Heart right ventricle (tissue), 16 donors: ENCODE data around the gene HCRTR1. TPM values are rescaled to one million over a fixed set of nuclear protein-coding genes. Genes with fewer than 3 reads are reported as not detected.

Experiments
- ATAC-seq, 8 donors: fragments of 200-7000 bp; cut with Tn5 transposase; one replicate each; pipeline ENCODE4 v1.9.1; 2020; ENCODE audit warnings: mild to moderate bottlenecking in 8 of 8, moderate library complexity in 8 of 8, moderate number of reproducible peaks in 1 of 8
- DNase-seq, 2 donors: peaks; one replicate each; pipeline ENCODE4 v3.0.0-alpha.2; 2020
- H3K27ac ChIP-seq, 10 donors: fragments of 200-600 bp; sonication (generic) in 2 of 10; one replicate each; pipeline versions ENCODE4 v1.5.0 to v1.8.0; 2020 to 2022; ENCODE audit warnings: mild to moderate bottlenecking in 3 of 10
- H3K27me3 ChIP-seq, 7 donors: fragments of 200-600 bp; one replicate each; pipeline ENCODE4 v1.8.0; 2021 to 2022; ENCODE audit warnings: mild to moderate bottlenecking in 2 of 7
- H3K36me3 ChIP-seq, 9 donors: fragments of 200-600 bp; sonication (generic) in 1 of 9; one replicate each; pipeline versions ENCODE4 v1.5.0 to v1.8.0; 2020 to 2022; ENCODE audit warnings: mild to moderate bottlenecking in 2 of 9
- H3K4me1 ChIP-seq, 9 donors: fragments of 200-600 bp; sonication (generic) in 1 of 9; one replicate each; pipeline versions ENCODE4 v1.5.0 to v1.8.0; 2020 to 2022; ENCODE audit warnings: mild to moderate bottlenecking in 4 of 9
- H3K4me3 ChIP-seq, 10 donors: fragments of 200-600 bp; sonication (generic) in 2 of 10; one replicate each; pipeline versions ENCODE4 v1.5.0 to v1.8.0; 2020 to 2022; ENCODE audit warnings: mild to moderate bottlenecking in 7 of 10, moderate library complexity in 2 of 10
- H3K9me3 ChIP-seq, 11 donors: fragments of 200-600 bp in 10 of 11; sonication (generic) in 2 of 11; one replicate each; pipeline versions ENCODE4 v1.5.0 to v1.8.0; 2013 to 2022; ENCODE audit warnings: mild to moderate bottlenecking in 2 of 11, control low read depth in 1 of 11, moderate library complexity in 1 of 11
- WGBS, 2 donors: extraction: QIAGEN DNeasy Blood & Tissue Kit; methylation state at CpG; one replicate each; pipeline ENCODE4 v1.1.7; 2013; ENCODE audit warnings: inconsistent platforms in 1 of 2; 5-methylcytosine and 5-hydroxymethylcytosine counted together
- intact Hi-C, 10 donors: fragments of 100-400 bp; cut with DNase I; formaldehyde crosslinking; loops; one replicate each; pipeline versions ENCODE4 v1.11.1 to v1.14.2; 2022
- polyA plus RNA-seq, 2 donors: library from polyadenylated mRNA; stranded (reverse); fragments of 200-250 nt; gene quantifications; one replicate each; pipeline ENCODE4 v1.2.3, GENCODE V29; 2013
- total RNA-seq, 10 donors: library from RNA; stranded (reverse); fragmentation: NEBNext Ultra II Directional in 3 of 10; extraction: Animal tissue kit (Norgen Biotek cat#: 25700) in 3 of 10; gene quantifications; one replicate each; pipeline versions ENCODE4 v1.2.1 to v1.2.4, GENCODE V29; 2021 to 2023
- TF ChIP-seq, protein P1 (sequence below), 9 donors: fragments of 200-600 bp; sonication (generic) in 2 of 9; IDR thresholded peaks; one replicate each; pipeline versions ENCODE4 v1.5.0 to v1.8.0; 2021 to 2022; ENCODE audit warnings: antibody characterized with exemption in 9 of 9, mild to moderate bottlenecking in 5 of 9, moderate library complexity in 1 of 9
- donor health status: Arrhythmogenic right ventricular cardiomyopathy.
- donor health status: ischemic (EF 13 %, LVEDD 7.1; RV severe dilation, severe dysfunction).
- donor health status: healthy with polysubstance abuse.
- donor health status: DM: no; HTN: yes; CAD: no.
- donor health status: DM: no; HTN: no; CAD: no.
- donor health status: ischemic (EF 25% LVEDD 6.9; RV normal size, moderate dysfunction).
- donor health status: ischemic (EF 25% LVEDD 5.7; RV mildly dilated, moderate dysfunction).
- donor health status: healthy.
- donor health status: DM: yes; HTN: yes; CAD: no.
- donor health status: Ischemic cardiomyopathy.
- donor health status: ischemic (EF 35%, LVEDD 5.7; RV mildly dilated, moderate dysfunction).
- donor health status: nonischemic (EF 11% LVEDD 7.7; RV severe dilation, severe dysfunction).
- donor health status: DM: yes; HTN: yes; CAD: no.
- donor health status: PGD.
- donor health status: ischemic (EF 29% LVEDD 5.4; RV normal size, mild dysfunction).
- donor health status: nonischemic (EF 23%, LVEDD 6.1; RV moderate dilation, normal function).

The HCRTR1 gene
- total and polyA plus RNA-seq, 12 donors: 0.17 to 1.5 (median 0.37) TPM; not detected in 4

- TF ChIP-seq, protein P1, sequence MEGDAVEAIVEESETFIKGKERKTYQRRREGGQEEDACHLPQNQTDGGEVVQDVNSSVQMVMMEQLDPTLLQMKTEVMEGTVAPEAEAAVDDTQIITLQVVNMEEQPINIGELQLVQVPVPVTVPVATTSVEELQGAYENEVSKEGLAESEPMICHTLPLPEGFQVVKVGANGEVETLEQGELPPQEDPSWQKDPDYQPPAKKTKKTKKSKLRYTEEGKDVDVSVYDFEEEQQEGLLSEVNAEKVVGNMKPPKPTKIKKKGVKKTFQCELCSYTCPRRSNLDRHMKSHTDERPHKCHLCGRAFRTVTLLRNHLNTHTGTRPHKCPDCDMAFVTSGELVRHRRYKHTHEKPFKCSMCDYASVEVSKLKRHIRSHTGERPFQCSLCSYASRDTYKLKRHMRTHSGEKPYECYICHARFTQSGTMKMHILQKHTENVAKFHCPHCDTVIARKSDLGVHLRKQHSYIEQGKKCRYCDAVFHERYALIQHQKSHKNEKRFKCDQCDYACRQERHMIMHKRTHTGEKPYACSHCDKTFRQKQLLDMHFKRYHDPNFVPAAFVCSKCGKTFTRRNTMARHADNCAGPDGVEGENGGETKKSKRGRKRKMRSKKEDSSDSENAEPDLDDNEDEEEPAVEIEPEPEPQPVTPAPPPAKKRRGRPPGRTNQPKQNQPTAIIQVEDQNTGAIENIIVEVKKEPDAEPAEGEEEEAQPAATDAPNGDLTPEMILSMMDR (IDR thresholded peaks at IDR 0.05): no peak
- Histone ChIP-seq H3K4me3 (no peak overlapping the region), H3K4me1 (peaks cover 4 to 66% (median 46%) of the 10 kb centered on the region in 9 donors), H3K27me3 (no peaks in the 10 kb centered on the region), H3K27ac (peak overlapping the region in 8 of 10 donors; percentile 6 to 94 (median 60)), H3K36me3 (peaks cover 0 to 31% (median 0%) of the 10 kb centered on the region in 9 donors), H3K9me3 (no peaks in the 10 kb centered on the region)
- intact Hi-C loops: no loop called here
- no peak for ATAC-seq
- 63 to 68% methylated on average over 9 of the region's 9 CpGs for WGBS, 2 donors
- no peak for DNase-seq
Measured at GRCh38 chr1:31650161-31651088, 32.9 kb downstream of the HCRTR1 start.

DNA sequence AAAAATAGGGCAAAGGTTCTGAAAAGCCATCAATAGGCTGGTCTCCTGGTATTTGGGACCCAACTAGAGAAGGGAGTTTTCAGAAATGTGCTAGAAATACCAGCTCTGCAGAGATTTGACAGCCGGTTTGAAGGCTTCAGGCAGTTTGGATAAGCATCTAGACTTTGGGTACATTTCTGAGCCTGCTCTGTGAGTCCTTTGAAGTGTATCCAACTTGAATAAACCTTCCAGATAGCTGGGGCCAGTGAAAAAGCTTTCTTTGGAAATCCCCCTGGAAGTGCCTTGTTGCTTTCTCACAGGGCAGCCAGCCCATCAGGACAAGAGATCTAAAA lies 33.6 kb downstream of the HCRTR1 start:
- Histone ChIP-seq H3K4me3 (no peak overlapping the region), H3K27ac (peak overlapping the region in 7 of 10 donors; percentile 6 to 94 (median 71)), H3K36me3 (peaks cover 0 to 33% (median 0%) of the 10 kb centered on the region in 9 donors), H3K4me1 (peaks cover 4 to 60% (median 42%) of the 10 kb centered on the region in 9 donors), H3K9me3 (no peaks in the 10 kb centered on the region), H3K27me3 (no peaks in the 10 kb centered on the region)
- ATAC-seq: no peak
- WGBS, 2 donors: 39 to 54% methylated on average over 1 of the region's 1 CpG
- intact Hi-C loops: no loop called here
- TF ChIP-seq, protein P1 (IDR thresholded peaks at IDR 0.05): no peak
- DNase-seq: no peak

- ATAC-seq: no peak
- no peak for DNase-seq
Measured at GRCh38 chr1:31651766-31652165, 34.3 kb downstream of the HCRTR1 start.

DNA sequence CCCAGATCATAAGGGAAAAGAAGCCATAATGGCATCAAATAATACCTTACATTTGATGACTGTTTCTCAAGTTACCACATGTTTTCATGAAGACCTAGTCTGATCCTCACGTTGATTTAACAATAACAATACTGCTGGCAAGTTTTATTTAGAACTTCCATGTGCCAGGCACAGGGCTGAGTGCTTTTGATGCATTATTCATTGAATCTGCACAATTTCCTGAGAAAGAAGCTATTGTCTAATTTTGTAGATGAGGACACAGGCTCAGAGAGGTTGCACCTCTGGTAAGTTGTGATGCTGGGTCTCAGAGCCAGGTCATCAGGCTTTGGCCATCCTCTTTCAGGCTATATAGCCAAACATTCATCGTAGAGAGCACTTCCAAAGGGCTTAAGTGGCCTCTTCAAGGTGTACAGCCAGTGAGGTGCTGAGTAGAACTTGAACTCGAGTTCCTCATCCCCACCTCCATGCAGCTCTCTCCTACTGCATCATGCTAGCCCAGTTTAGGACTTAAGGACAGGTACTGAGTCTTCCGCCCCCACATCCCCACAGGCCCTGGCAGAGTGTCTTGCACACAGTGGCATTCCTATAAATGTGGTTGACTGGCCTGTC lies 35.5 kb downstream of the HCRTR1 start:
- Histone ChIP-seq H3K36me3 (peaks cover 0 to 48% (median 0%) of the 10 kb centered on the region in 9 donors), H3K9me3 (no peaks in the 10 kb centered on the region), H3K27me3 (no peaks in the 10 kb centered on the region), H3K4me3 (no peak overlapping the region), H3K27ac (no peak overlapping the region), H3K4me1 (peaks cover 2 to 45% (median 33%) of the 10 kb centered on the region in 9 donors)
- TF ChIP-seq, protein P1 (IDR thresholded peaks at IDR 0.05): no peak
- ATAC-seq: no peak
- WGBS, 2 donors: 84% methylated on average over 4 of the region's 4 CpGs
- DNase-seq: no peak
- intact Hi-C loops: no loop called here

More at GRCh38 chr1:31651766-31652165, 34.3 kb downstream of the HCRTR1 start:
- peak overlapping the region in 4 of 10 donors; percentile 25 to 94 (median 82) for H3K27ac ChIP-seq
- no peak overlapping the region for H3K4me3 ChIP-seq
- H3K27me3 ChIP-seq: no peaks in the 10 kb centered on the region
- TF ChIP-seq, protein P1 (IDR thresholded peaks at IDR 0.05): no peak
- peaks cover 4 to 58% (median 42%) of the 10 kb centered on the region in 9 donors for H3K4me1 ChIP-seq
- intact Hi-C loops: no loop called here
- H3K36me3 ChIP-seq: peaks cover 0 to 38% (median 0%) of the 10 kb centered on the region in 9 donors
- 73% methylated on average over 6 of the region's 6 CpGs for WGBS, 2 donors
- no peaks in the 10 kb centered on the region for H3K9me3 ChIP-seq
